K562 (cell line): ENCODE measurements around the gene PRKAR1B. TPM values are rescaled to one million over a fixed set of nuclear protein-coding genes. Genes with fewer than 3 reads are reported as not detected.

ENCODE experiments used
- ATAC-seq: fragments of 200-7000 bp; cut with Tn5 transposase; 3 replicates; pipeline ENCODE4 v1.9.1; 2020; ENCODE audit warnings: moderate library complexity
- BruUV-seq: library from RNA; stranded (reverse); fragments of 400-500 nt; replicated peaks from 2 replicates; lab custom pipeline; 2021; lab: Mats Ljungman, UMichigan
- CTCF ChIA-PET: fragments of 300-600 bp; formaldehyde crosslinking; extraction: SDS; loops from one replicate; lab custom pipeline; 2021; ENCODE audit warnings: low intra/inter-chr PET ratio; lab: Yijun Ruan, JAX
- POLR2A ChIA-PET: fragments of 300-600, 350-650 bp; sonication (Branson Sonifier 250); formaldehyde crosslinking; extraction: SDS; loops from one replicate; lab custom pipeline; 2021; ENCODE audit warnings: antibody characterized with exemption, inconsistent platforms; lab: Yijun Ruan, JAX
- DNase-seq, 4 experiments: peaks; one replicate each; pipeline versions ENCODE4 v3.0.0 to v3.0.0-alpha.2; 2011 to 2018; ENCODE audit warnings: low spot score in 3 of 4, mixed read lengths in 3 of 4; ENCODE audit errors: extremely low read depth in 1 of 4
- FAIRE-seq: peaks from 2 replicates; lab custom pipeline; 2011; peaks lifted over from hg19 to GRCh38; lab: Jason Lieb, UNC
- H2AFZ ChIP-seq: 2 replicates; pipeline ENCODE4 v1.6.0; 2011; ENCODE audit warnings: low read depth, low read length, control low read depth, inconsistent platforms
- H3K27ac ChIP-seq: fragments of 200-600 bp; 3 replicates; pipeline ENCODE4 v1.8.0; 2011; ENCODE audit warnings: low read depth, mild to moderate bottlenecking, control low read depth, inconsistent platforms, low read length, moderate library complexity, mixed read lengths; ENCODE audit errors: extremely low read depth
- H3K27me3 ChIP-seq, 2 experiments: fragments of 300-600 bp in 1 of 2; 2 replicates in 1 of 2; 3 replicates in 1 of 2; pipeline versions ENCODE4 v1.6.0 to v1.8.0; 2011; ENCODE audit warnings: inconsistent platforms in 2 of 2, low read length in 2 of 2, mild to moderate bottlenecking in 1 of 2, mixed read lengths in 1 of 2, moderate library complexity in 1 of 2; ENCODE audit not compliant: control insufficient read depth in 2 of 2, insufficient read depth in 2 of 2
- H3K36me3 ChIP-seq: fragments of 300-600 bp; 3 replicates; pipeline ENCODE4 v1.8.0; 2011; ENCODE audit warnings: mild to moderate bottlenecking, low read length, inconsistent platforms; ENCODE audit not compliant: control insufficient read depth, insufficient read depth
- H3K4me1 ChIP-seq, 2 experiments: fragments of 200-600 bp in 1 of 2; replicated peaks in 1 of 2; 2 replicates in 1 of 2; 3 replicates in 1 of 2; pipeline versions ENCODE4 v1.5.1 to v1.8.0; 2011; ENCODE audit warnings: inconsistent platforms in 2 of 2, low read length in 2 of 2, mild to moderate bottlenecking in 1 of 2, mixed read lengths in 1 of 2, moderate library complexity in 1 of 2; ENCODE audit not compliant: control insufficient read depth in 2 of 2, insufficient read depth in 2 of 2
- H3K4me2 ChIP-seq: 2 replicates; pipeline ENCODE4 v1.6.1; 2011; ENCODE audit warnings: low read length, control low read depth, inconsistent platforms, mixed read lengths; ENCODE audit not compliant: insufficient read depth
- H3K4me3 ChIP-seq: fragments of 200-600 bp; sonication (generic), shearing (Covaris generic); 2 replicates; pipeline ENCODE4 v1.5.1; 2016; ENCODE audit warnings: control low read depth, inconsistent platforms
- H3K79me2 ChIP-seq: fragments of 200-600 bp; 3 replicates; pipeline ENCODE4 v1.8.0; 2011; ENCODE audit warnings: low read length, inconsistent platforms; ENCODE audit not compliant: control insufficient read depth, insufficient read depth
- H3K9ac ChIP-seq, 2 experiments: 2 replicates each; pipeline versions ENCODE4 v1.6.0 to v1.6.1; 2011; ENCODE audit warnings: low read depth in 2 of 2, low read length in 2 of 2, control low read depth in 1 of 2, inconsistent platforms in 1 of 2, mild to moderate bottlenecking in 1 of 2, mixed read lengths in 1 of 2; ENCODE audit not compliant: insufficient read depth in 1 of 2
- H3K9me1 ChIP-seq: one replicate; pipeline ENCODE4 v1.6.0; 2011; ENCODE audit warnings: inconsistent platforms, mild to moderate bottlenecking, low read length, moderate library complexity; ENCODE audit not compliant: control insufficient read depth, insufficient read depth
- H3K9me3 ChIP-seq: replicated peaks from 2 replicates; pipeline ENCODE4 v1.5.1; 2011; ENCODE audit warnings: low read depth, low read length, inconsistent platforms; ENCODE audit not compliant: control insufficient read depth, insufficient read depth
- H4K20me1 ChIP-seq: replicated peaks from 2 replicates; pipeline ENCODE4 v1.6.1; 2011; ENCODE audit warnings: low read length, inconsistent platforms, mixed read lengths; ENCODE audit not compliant: control insufficient read depth, insufficient read depth
- BMI1 ChIP-seq: fragments of 150-350 bp; IDR thresholded peaks from 2 replicates; pipeline ENCODE4 v1.6.1; 2014; ENCODE audit warnings: low read length
- CBX3 ChIP-seq, 2 experiments: IDR thresholded peaks; 1 replicate in 1 of 2; 2 replicates in 1 of 2; pipeline ENCODE4 v1.6.1; 2012; ENCODE audit warnings: inconsistent platforms in 2 of 2, low read length in 2 of 2, borderline replicate concordance in 1 of 2, control low read depth in 1 of 2
- DMBX1 ChIP-seq: fragments of 250-450 bp; sonication (Bioruptor Pico); IDR thresholded peaks from 2 replicates; pipeline ENCODE4 v1.8.0; 2022; ENCODE audit warnings: inconsistent platforms, mild to moderate bottlenecking, moderate library complexity, borderline replicate concordance
- HDAC1 ChIP-seq, 2 experiments: fragments of 450-650 bp; IDR thresholded peaks; 2 replicates each; pipeline ENCODE4 v1.6.1; 2016 to 2017; ENCODE audit warnings: inconsistent platforms in 1 of 2, mild to moderate bottlenecking in 1 of 2, moderate library complexity in 1 of 2
- HES1 ChIP-seq: fragments of 450-650 bp; IDR thresholded peaks from 2 replicates; pipeline ENCODE4 v1.6.1; 2016; ENCODE audit warnings: low read depth, mild to moderate bottlenecking, moderate library complexity
- HMBOX1 ChIP-seq: sonication (generic); IDR thresholded peaks from 2 replicates; pipeline ENCODE4 v1.6.1; 2016
- MEF2D ChIP-seq: conservative IDR thresholded peaks from 2 replicates; pipeline ENCODE4 v1.6.1; 2016; ENCODE audit warnings: low read depth, missing genetic modification characterization, missing compliant biosample characterization
- NCOA2 ChIP-seq, 2 experiments: fragments of 450-650 bp; IDR thresholded peaks; 2 replicates each; pipeline ENCODE4 v1.6.1; 2018; ENCODE audit warnings: mild to moderate bottlenecking in 2 of 2, moderate library complexity in 1 of 2; ENCODE audit not compliant: partially characterized antibody in 2 of 2
- SMAD3 ChIP-seq: fragments of 450-650 bp; formaldehyde crosslinking; conservative IDR thresholded peaks from 2 replicates; pipeline ENCODE4 v1.4.0; 2020; ENCODE audit warnings: mild to moderate bottlenecking
- STAT5B ChIP-seq: fragments of 250-450 bp; sonication (Bioruptor Pico); IDR thresholded peaks from 2 replicates; pipeline ENCODE4 v1.8.0; 2021; ENCODE audit warnings: mild to moderate bottlenecking, inconsistent platforms
- TRIM24 ChIP-seq, 2 experiments: fragments of 450-650 bp; IDR thresholded peaks; 2 replicates each; pipeline ENCODE4 v1.6.1; 2016
- ZBTB12 ChIP-seq: fragments of 250-450 bp; sonication (Bioruptor Pico); IDR thresholded peaks from 2 replicates; pipeline ENCODE4 v1.4.0; 2020
- ZNF584 ChIP-seq: fragments of 200-800 bp; sonication (Bioruptor generic); IDR thresholded peaks from 2 replicates; pipeline ENCODE4 v1.6.1; 2016; ENCODE audit warnings: low read depth, mild to moderate bottlenecking, missing genetic modification characterization, missing compliant biosample characterization
- whole genome bisulfite sequencing: fragments of 100-300 bp; shearing (Covaris generic); methylation state at CpG from one replicate; pipeline ENCODE4 v1.1.6; 2016; ENCODE audit warnings: low coverage, mixed read lengths; ENCODE audit not compliant: insufficient coverage; ENCODE audit errors: missing lambda C conversion rate; 5-methylcytosine and 5-hydroxymethylcytosine counted together
- in situ Hi-C: fragments of 300-500 bp; cut with MboI; formaldehyde crosslinking; loops from 4 replicates; pipeline ENCODE4 v1.15.0; 2018; ENCODE audit warnings: inconsistent platforms, mixed read lengths
- intact Hi-C: fragments of 100-400 bp; cut with micrococcal nuclease; formaldehyde crosslinking; loops from 2 replicates; pipeline ENCODE4 v1.14.2; 2022
- polyA plus RNA-seq, 8 experiments: library from polyadenylated mRNA; depleted of rRNA in 4 of 8; stranded (reverse) in 5 of 8; unstranded in 3 of 8; fragments of >200 nt; fragmentation: Nextera tagmentation in 2 of 8; fragmentation: Illumina TruSeq in 1 of 8; extraction: Ambion mirVana in 2 of 8; extraction: Trizol in 1 of 8; gene quantifications; 2 replicates each; pipeline versions ENCODE4 v1.2.1 to v1.2.3, GENCODE V29; 2011 to 2014; ENCODE audit warnings: inconsistent platforms in 1 of 8, missing spikeins in 1 of 8
- total RNA-seq, 7 experiments: library from RNA; depleted of rRNA in 6 of 7; stranded (reverse); fragments of >200 nt in 6 of 7; fragmentation: Illumina TruSeq in 2 of 7; extraction: Trizol in 2 of 7; gene quantifications; 2 replicates each; pipeline versions ENCODE4 v1.2.1 to v1.2.3, GENCODE V29; 2011 to 2021; ENCODE audit warnings: low replicate concordance in 1 of 7

Gene PRKAR1B
- total and polyA plus RNA-seq, 9 of the 15 experiments (the other 6 are each of a cell fraction or from before 2014, with no cell fraction given), result 0.99 to 30.5 (median 12.7) TPM

GRCh38 chr7:610141-610530, 116.9 kb downstream of the PRKAR1B start (continued):
- TF ChIP-seq DMBX1 (CRISPR knock-in tag) (0 out of 2 replicates have a peak, but pooled peaks have one; percentile 32), CBX3 (IDR thresholded peaks at IDR 0.05; ENCODE audit: borderline replicate concordance in 1 of 2, low read length in 2 of 2) (no peak), ZNF584 (CRISPR knock-in tag) (no peak)
- TF ChIP-seq, all 486 proteins: peak for 5

GRCh38 chr7:609365-609764, 117.7 kb downstream of the PRKAR1B start:
- DNase-seq, result no peak
- WGBS, result 91% methylated on average over 6 of the region's 7 CpGs
- peaks cover 23% of the 10 kb centered on the region; the same call in 2 of the 3 replicates for H3K79me2 ChIP-seq
- H3K36me3 ChIP-seq, result peaks cover 16% of the 10 kb centered on the region
- H3K9ac ChIP-seq, result peak overlapping the region in 1 of 2 experiments; percentile 83; a peak in 2 of 4 replicates
- intact Hi-C loops (loop anchor here (10.0 kb wide), 1 partner anchor 145 kb away; no protein-coding TSS in a partner anchor), in situ Hi-C loops (no loop called here)
- H3K9me1 ChIP-seq, result peaks cover 6% of the 10 kb centered on the region
- ATAC-seq, result no peak
- H3K4me2 ChIP-seq, result no peak overlapping the region
- POLR2A ChIA-PET, result interaction anchor here (0.7 kb wide), 1 partner anchor 81 kb away, joined by 4 read pairs; no protein-coding TSS in a partner anchor
- no TSS peak for BruUV-seq
- H3K27me3 ChIP-seq, result no peaks in the 10 kb centered on the region
- no peaks in the 10 kb centered on the region for H3K9me3 ChIP-seq
- H3K27ac ChIP-seq, result no peak overlapping the region
- no peak overlapping the region for H3K4me3 ChIP-seq
- H2AFZ ChIP-seq, result no peak overlapping the region
- no peak for FAIRE-seq
- no peak for TF ChIP-seq MEF2D (tag)
- no peak for TF ChIP-seq STAT5B (CRISPR knock-in tag)
- no peak for TF ChIP-seq HDAC1 (IDR thresholded peaks at IDR 0.05)
- TF ChIP-seq HMBOX1, result no peak
- TF ChIP-seq SMAD3, result no peak
- TF ChIP-seq ZBTB12 (CRISPR knock-in tag), result no peak
- no peak for TF ChIP-seq BMI1
- no peak for TF ChIP-seq TRIM24 (IDR thresholded peaks at IDR 0.05)
- TF ChIP-seq NCOA2 (IDR thresholded peaks at IDR 0.05; ENCODE audit: partially characterized antibody in 2 of 2), result no peak
- TF ChIP-seq HES1, result no peak
- peaks cover 38 to 63% of the 10 kb centered on the region in 2 experiments for H3K4me1 ChIP-seq
- no peaks in the 10 kb centered on the region for H4K20me1 ChIP-seq
- CTCF ChIA-PET, result no interaction called here
